ENCODE measurements around the gene C1orf167.

Gene C1orf167

DNA sequence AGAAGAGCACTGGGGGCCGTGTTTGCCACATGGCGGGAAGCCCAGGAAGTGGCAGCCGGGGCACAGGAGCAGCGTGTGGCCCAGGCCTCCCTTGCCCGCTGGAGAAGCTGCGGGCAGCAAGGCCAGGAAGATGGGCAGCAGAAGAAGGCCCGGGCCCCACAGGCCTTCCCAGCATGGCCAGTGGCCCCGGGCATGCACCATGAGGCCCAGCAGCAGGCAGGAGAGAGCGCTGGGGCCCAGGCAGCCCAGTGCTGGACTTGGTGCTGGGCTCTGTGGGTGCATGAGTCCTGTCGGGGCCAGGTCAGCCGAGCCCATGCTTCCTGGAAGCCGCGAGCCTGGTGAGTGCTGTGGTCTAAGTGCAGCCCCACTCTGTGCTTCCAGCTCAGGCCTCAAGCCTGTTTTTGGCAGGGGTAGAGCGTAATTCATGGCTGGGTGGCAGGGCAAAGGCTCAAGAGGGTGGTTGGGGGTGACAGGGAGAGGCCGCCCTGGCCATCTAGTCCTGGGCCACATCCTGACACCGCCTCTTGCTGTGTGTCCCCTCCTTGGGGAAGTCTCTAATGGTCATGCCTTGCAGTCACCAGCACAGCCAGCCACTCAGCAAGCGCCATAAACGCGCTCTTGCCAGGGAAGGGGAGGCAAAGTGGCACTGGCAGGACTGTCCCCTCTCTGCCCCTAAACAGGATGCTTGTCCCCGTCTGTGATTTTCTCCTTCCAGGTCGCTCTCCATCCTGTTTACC is 22.4 kb downstream of the C1orf167 start:
- DNase-seq (ENCODE audit: low read depth, low spot score), result no peak

DNA sequence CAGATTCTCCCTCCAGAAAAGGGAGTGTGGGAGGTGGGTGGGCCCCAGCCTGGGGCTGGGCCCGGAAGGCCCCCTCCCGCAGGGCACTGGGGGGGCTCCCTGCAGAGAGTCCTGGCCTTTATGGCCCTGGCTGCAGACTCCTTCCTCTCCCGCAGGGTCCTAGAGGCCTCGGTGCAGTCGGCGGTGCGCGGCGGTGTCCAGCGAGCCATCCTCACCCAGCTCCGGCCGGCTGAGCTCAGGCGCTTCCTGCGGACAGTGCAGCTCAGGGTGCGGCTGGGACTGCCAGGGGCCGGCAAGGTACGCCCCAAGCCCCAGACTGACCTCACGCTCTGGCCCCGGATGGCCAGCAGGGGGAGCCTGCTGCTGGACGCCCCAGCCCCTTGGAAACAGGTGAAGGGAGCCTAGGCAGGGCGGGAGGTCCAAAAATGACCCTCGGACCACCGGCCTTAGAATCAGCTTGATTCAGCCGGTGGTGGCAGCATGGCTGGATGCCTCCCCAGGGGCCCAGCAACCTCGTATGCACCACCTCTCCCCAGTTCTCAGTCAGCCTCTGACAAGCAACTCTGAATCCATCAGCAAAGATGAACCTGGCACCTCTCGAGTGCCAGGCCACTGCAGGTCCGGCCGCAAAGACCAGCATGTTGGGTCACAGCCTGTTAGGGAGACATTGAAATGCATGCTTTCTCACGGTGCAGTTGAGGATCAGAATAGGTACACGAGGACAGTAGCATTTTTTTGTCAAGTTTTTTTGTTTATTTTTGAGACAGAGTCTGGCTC is 23.2 kb downstream of the C1orf167 start:
- no peak for DNase-seq (ENCODE audit: low read depth, low spot score)

DNA sequence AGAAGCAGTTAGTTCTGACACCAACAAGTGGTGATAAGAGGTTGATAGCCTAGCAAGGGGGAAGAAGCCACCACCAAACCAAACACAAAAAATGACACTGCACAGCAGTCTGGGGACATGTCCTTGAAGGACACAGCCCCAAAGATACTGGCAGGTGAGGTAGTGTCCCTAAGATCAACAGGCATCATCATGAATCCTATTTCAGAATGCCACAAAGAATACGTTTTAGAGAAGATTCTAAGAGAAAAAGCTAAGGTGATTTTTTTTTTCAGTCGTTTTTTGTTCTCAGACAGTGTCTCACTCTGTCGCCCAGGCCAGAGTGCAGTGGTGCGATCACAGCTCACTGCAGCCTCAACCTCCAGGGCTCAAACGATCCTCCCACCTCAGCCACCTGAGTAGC is 24.2 kb downstream of the C1orf167 start:
- no peak for DNase-seq (ENCODE audit: low read depth, low spot score)

DNA sequence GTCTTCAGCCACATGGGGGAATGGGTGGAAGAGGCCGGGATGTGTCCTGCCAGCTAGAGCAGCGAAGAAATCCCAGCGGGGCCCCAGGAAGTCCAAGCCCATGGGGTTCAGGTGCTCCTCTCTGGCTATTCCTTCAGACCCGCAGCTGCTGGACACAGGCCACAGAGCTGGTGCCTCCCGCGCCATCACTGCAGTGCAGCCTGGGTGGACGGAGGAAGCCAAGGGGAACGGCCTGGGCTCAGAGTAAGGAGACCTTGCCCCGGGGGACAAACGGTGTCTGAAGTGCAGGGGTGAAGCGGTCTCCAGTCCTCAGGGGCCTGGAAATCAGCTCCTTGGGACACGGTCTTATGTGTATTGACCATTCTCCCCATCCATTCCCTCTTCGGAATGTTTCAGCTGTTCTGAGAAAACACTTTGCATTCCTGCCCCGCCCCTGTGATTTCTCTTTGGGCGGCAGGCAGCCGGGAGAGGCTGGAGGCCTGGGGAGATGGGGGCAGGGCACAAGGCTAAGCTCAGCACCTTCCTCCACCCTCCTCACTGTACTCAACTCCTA is 25.3 kb downstream of the C1orf167 start:
- no peak for DNase-seq (ENCODE audit: low read depth, low spot score)

DNA sequence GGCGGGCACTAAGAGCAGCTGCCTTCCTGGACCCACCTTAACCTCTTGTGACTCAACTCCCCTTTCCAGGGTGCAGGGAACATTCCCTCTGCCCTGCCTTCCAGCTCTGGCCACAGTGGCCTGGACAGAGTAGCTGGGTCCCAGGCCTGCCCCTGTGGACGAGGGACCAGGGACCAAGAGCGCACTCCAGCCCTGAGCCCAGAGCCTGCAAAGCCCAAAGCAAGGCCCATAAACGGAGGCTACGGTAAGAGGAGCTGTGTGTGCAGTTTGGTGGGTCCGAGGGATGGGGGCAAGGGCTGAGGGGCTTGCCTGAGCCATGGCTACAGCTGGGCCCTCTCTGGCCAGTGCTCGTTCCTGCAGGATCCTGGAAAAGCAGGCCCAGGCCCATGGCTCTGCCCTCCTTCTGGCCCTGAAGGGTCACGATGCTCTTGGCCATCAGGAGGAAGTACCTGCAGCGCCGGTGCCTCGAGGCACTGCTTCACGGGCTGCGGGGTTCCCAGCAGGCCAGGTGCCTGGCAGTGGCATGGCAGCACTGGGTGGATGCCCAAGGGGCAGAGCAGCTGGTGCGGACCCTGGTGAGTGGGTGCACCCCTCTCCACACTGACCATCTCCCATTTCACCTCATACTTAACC is 25.9 kb downstream of the C1orf167 start:
- no peak for DNase-seq (ENCODE audit: low read depth, low spot score)

DNA sequence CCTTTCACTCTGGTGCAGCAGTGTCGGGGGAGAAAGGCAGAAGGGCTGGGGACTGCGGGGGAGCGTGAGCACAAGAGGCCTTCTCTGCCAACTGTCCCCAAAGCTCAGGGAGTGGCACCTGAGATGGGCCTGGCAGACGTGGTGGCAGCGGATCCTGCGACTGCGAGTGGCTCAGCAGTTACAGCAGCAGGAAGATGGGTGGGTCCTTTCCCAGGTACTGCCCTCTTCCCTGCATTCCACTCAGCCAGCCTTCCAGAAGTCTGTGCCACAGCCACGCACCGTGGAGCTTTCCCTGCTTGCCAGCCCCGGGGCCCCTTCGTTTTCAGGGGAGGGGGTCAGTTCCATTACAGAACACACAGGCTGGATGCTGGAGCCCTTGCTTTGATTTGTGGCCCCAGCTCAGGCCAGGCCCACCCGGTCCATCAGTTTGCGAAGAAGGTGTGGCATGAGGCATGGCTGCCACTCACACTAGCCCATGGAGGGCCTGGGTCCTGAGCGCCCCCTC is 26.6 kb downstream of the C1orf167 start:
- no peak for DNase-seq (ENCODE audit: low read depth, low spot score)

DNA sequence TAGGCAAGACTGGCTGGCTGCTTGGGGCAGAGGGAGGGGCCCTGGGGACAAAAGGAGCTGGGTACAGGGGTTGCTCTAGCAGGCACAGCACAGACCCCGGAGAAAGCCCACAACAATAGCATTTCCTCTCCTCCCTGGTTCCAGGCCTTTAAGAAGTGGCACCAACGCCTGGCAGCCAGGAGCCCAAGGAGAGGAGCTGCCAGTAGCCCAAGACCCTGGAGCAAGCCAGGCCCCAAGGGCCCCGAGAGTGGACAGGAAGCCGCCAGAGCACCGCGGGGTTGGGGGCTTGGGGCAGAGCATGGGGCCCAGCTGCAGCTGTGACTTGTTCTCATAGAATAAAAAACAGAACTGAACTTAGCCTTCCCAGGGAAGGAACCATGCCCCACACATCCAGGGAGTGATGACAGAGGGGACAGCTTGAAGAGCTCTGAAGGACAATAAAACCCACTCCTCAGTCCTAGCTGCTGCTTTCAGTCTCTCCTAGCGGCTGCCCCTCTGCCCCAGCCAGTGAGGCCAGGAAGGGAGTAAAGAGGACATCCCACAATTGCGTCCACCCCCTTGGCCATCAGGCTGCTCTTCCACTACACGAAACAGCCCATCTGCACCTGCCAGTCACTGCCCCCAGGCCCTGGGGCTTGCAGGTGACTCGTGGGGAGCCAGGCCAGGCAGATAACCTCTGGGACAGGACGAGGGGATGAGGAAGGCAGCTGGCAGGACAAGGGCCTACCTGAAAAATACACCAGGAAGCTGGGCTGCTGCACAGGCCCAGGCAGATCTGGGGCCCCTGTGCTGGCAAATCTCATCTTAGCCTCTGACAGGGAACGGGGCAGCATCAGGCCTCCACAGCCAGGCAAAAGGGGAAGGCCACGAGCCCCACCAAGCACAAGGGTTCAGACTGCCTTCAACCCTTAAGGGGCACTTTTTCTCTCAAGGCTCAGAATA is 27.4 kb downstream of the C1orf167 start:
- DNase-seq (ENCODE audit: low read depth, low spot score), result no peak

DNA sequence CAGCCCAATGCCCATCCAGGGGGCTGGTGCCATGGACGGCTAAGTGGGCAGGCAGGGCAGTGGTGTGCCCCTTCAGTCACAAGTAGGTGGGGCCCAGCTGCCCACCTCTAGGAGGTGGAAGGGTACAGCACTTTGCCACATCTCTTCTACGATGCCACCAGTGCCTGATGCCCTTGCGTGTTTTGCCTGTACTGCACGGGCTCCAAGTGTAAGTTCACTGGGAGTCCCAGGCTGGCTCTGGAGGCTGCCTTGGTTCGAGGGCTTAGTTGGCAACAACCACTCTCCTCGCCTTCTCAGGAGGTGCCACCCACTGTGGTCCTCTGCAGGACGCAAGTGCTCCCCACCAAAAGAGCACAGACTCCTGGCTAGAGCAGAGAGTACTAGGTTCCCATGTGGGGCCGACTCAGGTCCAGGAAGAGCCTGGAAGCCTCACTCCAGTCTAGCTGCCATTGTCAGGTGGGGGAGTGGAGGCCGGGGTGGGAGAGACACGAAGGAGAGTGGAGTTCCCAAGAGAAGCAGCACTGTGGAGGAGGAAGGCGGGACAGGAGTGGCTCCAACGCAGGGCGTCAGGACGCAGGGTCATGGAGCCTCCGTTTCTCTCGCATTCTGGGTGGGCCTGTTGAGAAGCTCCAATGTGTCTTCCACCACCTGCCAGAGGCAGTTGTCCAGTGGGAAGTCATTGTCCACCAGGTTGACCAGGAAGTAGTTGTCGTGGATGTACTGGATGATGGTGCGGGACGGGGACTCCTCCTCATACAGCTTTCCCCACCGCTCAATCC is 28.3 kb downstream of the C1orf167 start:
- DNase-seq (ENCODE audit: low read depth, low spot score), result no peak

DNA sequence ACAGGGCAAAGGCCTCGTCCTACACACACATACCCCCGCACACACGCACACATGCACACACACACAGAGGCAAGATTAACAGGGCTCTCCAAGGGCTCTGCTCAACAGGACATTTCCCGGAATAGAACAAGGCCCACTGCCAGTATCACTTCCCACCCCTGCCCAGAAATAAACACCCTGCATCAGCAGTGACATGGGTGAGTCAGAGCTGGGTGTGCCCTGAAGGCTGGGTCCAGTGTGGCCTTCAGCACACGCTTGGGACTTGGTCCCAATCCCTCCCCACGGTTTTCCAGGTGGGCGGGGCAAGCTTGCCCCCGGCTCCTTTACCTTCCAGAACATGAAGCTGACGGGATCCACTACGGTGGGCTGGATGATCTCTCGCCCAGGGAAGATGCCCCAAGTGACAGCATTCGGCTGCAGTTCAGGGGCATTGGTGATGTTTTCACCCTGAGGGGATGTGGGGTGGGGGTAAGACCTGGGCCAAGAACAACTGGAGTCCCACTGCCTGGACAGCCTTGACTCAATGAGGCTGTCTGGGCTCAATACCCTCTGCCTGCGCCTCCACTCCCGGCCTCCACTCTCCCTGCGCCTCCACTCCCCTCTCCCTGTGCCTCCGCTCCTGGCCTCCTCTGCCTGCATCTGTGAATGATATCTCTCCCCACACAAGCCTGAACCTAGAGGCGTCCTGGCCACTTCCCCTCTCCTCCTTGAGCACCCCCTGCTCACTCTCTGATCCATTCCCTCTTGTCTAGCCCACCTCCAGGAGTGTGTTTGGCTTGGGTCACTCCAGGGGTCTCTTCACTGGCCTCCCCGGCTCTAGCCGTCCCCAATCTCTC is 29.1 kb downstream of the C1orf167 start:
- no peak for DNase-seq (ENCODE audit: low read depth, low spot score)

DNA sequence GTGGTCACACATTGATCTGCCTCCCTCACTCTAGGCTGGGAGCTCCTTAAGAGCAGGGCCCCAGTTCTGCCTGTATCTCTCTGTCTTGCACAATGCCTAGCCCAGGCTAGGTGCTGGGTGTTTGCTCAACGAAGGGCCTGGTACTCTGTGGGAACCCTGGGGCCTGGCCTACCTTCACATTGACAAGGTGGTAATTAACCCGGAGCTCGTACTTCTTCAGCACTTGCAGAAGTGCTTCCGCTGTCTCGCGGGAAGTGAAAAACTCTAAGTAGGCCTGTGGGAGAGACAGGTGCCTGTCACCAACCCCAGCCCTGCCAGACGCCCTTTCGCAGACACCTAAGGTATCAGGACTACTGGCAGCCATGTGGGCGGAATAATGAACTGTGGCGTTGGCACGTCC is 30.1 kb downstream of the C1orf167 start:
- no peak for DNase-seq (ENCODE audit: low read depth, low spot score)

DNA sequence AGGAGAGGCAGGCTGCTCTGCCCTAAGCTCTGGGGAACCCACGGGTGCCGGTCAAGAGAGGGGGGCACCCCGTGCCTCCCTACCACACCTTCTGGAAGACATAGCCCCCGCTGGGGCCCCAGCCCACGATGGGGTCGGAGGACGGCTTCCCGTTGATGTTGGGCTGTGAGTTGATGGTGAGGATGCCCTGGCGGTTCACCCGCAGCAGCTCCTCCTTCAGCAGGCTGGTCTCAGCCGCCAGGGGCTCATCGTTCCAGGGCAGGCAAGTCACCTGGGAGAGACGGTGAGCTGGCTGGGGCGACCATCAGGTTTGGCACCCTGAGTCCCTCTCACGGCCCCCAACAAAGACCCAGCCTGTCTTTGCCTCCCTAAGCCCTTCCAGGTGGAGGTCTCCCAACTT is 31.8 kb downstream of the C1orf167 start:
- no peak for DNase-seq (ENCODE audit: low read depth, low spot score)

DNA sequence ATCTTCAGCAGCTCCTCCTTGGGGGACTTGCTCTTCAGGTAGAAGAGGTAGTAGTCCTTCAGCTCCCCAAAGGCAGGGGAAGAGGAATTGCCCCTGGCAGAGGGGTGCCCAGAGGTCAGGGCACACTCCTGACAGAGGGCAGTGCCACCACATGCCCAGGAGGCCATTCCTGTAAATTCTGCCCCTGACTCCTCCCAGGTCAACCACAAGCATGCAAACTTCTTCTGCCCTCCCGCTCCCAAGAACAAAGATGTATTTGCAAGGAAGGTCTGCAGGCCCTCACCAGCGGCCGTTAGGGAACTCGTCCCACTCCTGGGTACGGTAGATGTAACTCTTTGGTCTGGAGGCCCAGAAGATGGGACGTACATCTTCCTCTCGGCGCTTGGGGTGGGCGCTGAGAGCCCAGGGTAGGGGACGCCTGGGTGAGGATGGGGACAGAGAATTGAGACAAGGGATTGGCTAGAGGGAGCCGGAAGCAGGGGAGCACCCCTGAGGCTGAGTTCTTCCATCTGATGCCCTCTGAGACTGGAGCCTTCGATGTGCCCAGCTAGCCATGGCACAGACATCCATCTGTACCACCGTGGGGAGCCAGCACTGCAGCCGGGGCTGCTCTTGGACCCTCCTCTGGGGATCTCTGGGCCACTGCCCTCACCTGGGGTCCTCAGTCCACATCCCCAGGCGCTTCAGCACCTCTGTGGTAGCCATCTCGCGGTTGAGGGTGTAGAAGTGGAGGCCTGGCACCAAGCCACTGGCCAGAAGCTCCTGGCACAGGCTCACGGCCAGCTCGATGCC is 32.6 kb downstream of the C1orf167 start:
- no peak for DNase-seq (ENCODE audit: low read depth, low spot score)

DNA sequence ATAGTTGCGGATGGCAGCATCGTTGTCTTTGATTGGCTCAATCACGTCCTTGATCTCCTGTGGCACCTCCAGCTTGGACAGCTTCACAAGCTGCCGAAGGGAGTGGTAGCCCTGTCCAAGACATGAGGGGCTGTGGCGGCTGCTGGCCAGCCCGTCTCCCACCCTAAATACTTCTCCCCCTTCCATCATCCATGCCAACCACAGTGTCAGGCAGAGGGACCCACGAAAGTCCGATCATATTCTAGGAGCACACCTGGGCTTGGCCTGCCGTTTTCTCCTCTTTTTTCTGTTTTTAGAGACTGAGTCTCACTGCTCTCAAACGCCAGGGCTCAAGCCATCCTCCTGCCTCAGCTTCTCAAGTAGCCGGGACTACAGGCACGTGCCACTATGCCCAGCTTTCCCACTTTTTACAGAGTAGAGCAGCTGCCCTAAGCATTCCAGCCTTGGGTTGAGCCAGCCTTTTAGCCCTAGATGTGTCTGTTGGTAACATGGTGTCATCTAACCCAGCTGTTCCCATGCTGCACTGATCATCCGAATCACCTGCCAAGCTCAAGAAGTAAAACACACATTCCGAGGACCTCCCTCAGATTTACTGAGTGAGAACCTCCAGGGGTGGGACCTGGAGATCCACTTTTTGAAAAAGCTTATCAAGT is 33.4 kb downstream of the C1orf167 start:
- DNase-seq (ENCODE audit: low read depth, low spot score), result no peak

DNA sequence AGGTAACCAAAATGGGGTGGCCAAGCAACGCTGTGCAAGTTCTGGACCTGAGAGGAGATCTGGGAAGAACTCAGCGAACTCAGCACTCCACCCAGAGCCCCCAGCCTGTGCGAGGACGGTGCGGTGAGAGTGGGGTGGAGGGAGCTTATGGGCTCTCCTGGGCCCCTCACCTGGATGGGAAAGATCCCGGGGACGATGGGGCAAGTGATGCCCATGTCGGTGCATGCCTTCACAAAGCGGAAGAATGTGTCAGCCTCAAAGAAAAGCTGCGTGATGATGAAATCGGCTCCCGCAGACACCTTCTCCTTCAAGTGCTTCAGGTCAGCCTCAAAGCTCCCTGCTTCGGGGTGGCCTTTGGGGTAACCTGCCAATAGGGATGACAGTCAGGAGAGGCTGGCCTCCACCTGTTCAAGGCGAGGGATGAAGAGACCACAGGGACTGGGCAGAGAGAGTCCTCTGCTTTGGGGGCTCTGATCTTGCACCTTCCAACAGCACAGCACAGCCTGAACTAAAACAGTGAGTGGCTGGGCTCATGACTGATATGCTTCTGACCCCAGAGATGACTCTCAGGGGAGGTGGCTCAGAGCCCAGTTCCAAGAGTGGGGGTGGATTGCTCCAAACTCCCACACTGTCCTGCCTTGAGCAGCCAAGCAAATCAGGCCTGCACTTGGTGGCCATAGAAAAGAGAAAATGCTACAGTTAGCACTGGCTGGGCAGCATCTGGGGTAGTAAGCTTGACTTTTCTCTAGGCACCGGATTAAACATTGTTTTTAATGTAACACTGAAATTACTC is 34.2 kb downstream of the C1orf167 start:
- no peak for DNase-seq (ENCODE audit: low read depth, low spot score)

DNA sequence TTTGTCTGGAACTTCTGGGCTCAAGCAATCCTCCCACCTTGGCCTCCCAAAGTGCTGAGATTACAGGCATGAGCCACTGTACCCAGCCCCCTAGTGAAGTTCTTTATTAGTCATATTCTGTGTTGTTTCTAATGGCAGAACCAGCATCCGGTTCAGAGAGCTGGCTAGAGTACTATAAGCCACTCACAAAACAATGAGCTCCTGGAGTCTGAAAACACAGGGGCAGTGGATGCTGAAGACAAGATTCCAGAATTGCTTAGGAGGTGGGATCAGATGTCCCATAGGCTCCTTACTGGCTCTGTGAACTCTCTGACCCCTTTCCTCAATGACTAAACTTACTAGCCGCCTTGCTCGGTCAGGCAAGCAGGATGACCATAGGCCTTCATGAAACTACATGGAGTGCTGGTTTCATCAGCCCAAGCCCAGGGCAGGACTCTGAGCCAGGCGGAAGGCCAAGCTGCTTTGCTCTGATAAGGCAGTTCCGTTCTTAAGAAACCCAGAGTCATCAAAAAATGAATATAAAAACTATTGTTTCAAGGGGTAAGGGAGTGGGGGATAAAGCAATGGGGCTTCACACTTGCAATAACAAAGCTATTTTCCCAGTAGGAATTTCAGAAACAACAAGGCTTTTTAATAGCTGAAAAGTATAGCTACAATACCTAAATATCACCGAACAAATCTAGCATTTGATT is 35.7 kb downstream of the C1orf167 start:
- no peak for DNase-seq (ENCODE audit: low read depth, low spot score)

DNA sequence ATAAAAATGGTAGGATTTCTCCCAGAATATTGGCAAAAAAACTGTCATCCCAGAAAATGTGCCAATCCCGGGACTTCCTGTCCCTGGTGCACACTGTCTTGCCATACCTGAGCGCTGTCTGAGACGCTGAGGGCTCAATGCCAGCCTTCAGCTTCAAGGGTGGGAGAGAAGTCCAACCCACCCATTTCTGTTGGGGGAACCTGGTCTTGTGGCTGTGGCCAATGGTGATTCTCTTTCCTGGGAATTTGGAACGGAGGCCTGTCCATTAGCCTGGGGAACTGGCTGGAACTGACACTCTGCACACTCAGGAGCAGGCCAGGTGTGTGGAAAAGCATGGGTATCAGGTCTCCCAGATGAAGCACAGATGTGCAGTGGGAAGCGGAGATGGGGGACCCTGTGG is 37.1 kb downstream of the C1orf167 start:
- DNase-seq (ENCODE audit: low read depth, low spot score), result no peak

DNA sequence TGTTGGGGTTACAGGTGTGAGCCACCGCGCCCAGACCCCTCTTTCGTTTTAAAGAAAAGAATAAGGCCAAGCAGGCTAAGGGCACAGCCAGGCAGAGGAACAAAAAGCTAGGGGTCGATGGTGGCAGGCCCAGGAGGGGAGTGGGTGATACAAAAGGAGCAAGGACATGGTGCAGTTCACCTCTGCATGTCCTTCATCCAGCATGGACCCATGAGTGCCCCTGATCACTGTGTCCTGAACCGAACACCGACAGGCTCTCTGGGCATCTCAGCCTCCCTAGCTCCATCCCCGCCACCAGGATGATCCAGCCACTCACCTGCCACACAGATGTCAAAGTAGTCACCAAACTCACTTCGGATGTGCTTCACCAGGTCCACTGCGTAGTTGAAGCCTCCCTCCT is 37.9 kb downstream of the C1orf167 start:
- DNase-seq (ENCODE audit: low read depth, low spot score), result no peak
